HEK293 (cell line): ENCODE data around the gene CXXC5.

Experiments used
- CTCF ChIA-PET: fragments of 350-600 bp; formaldehyde crosslinking; extraction: SDS; loops from one replicate; lab custom pipeline; 2021; ENCODE audit warnings: antibody characterized with exemption; lab: Yijun Ruan, JAX
- POLR2A ChIA-PET: fragments of 300-600 bp; formaldehyde crosslinking; extraction: SDS; loops from one replicate; lab custom pipeline; 2020; ENCODE audit warnings: antibody characterized with exemption, inconsistent platforms; lab: Yijun Ruan, JAX
- H3K27ac ChIP-seq: fragments of 200-500 bp; sonication (Bioruptor generic); 2 replicates; pipeline ENCODE4 v1.5.1; 2014; ENCODE audit warnings: low read depth, low read length, control low read depth, inconsistent platforms; ENCODE audit errors: extremely low read depth
- H3K36me3 ChIP-seq, 2 experiments: fragments of 200-500 bp in 1 of 2; sonication (Bioruptor generic) in 1 of 2; 1 replicate in 1 of 2; 2 replicates in 1 of 2; pipeline ENCODE4 v1.5.1; 2014 to 2017; ENCODE audit warnings: inconsistent platforms in 2 of 2, low read length in 2 of 2; ENCODE audit not compliant: control insufficient read depth in 2 of 2, insufficient read depth in 1 of 2
- H3K4me1 ChIP-seq: fragments of 200-500 bp; sonication (Bioruptor generic); 2 replicates; pipeline ENCODE4 v1.5.1; 2014; ENCODE audit warnings: mild to moderate bottlenecking, low read length, inconsistent platforms; ENCODE audit not compliant: control insufficient read depth, insufficient read depth
- H3K4me3 ChIP-seq: 2 replicates; pipeline ENCODE4 v1.5.1; 2011; ENCODE audit warnings: low read depth, mild to moderate bottlenecking, control low read depth, low read length, moderate library complexity
- H3K9me3 ChIP-seq: fragments of 200-500 bp; sonication (Bioruptor generic); 2 replicates; pipeline ENCODE4 v1.5.1; 2014; ENCODE audit warnings: low read depth, low read length, inconsistent platforms; ENCODE audit not compliant: control insufficient read depth, insufficient read depth
- CTCF ChIP-seq: fragments of 450-650 bp; formaldehyde crosslinking; IDR thresholded peaks from 2 replicates; pipeline ENCODE4 v1.5.1; 2016; ENCODE audit warnings: missing biosample characterization, missing genetic modification characterization
- EGR2 ChIP-seq: fragments of 450-650 bp; formaldehyde crosslinking; IDR thresholded peaks from 2 replicates; pipeline ENCODE4 v1.5.1; 2016; ENCODE audit warnings: low read depth, missing biosample characterization, missing genetic modification characterization
- GLIS1 ChIP-seq: fragments of 450-650 bp; formaldehyde crosslinking; IDR thresholded peaks from 2 replicates; pipeline ENCODE4 v1.5.1; 2016; ENCODE audit warnings: missing biosample characterization, missing genetic modification characterization
- GLIS2 ChIP-seq: fragments of 450-650 bp; formaldehyde crosslinking; IDR thresholded peaks from 2 replicates; pipeline ENCODE4 v1.5.1; 2016; ENCODE audit warnings: missing biosample characterization, missing genetic modification characterization
- PATZ1 ChIP-seq: fragments of 450-650 bp; formaldehyde crosslinking; IDR thresholded peaks from 2 replicates; pipeline ENCODE4 v1.5.1; 2016; ENCODE audit warnings: missing biosample characterization, missing genetic modification characterization
- SP2 ChIP-seq: fragments of 450-650 bp; formaldehyde crosslinking; IDR thresholded peaks from 2 replicates; pipeline ENCODE4 v1.5.1; 2016; ENCODE audit warnings: missing biosample characterization, missing genetic modification characterization
- WT1 ChIP-seq: fragments of 450-650 bp; formaldehyde crosslinking; IDR thresholded peaks from 2 replicates; pipeline ENCODE4 v1.5.1; 2016; ENCODE audit warnings: missing biosample characterization, missing genetic modification characterization
- ZBTB8A ChIP-seq: fragments of 450-650 bp; formaldehyde crosslinking; IDR thresholded peaks from 2 replicates; pipeline ENCODE4 v1.5.1; 2016; ENCODE audit warnings: missing biosample characterization, missing genetic modification characterization
- ZIC2 ChIP-seq: fragments of 450-650 bp; formaldehyde crosslinking; IDR thresholded peaks from 2 replicates; pipeline ENCODE4 v1.5.1; 2016; ENCODE audit warnings: missing biosample characterization, missing genetic modification characterization
- ZNF341 ChIP-seq: fragments of 450-650 bp; formaldehyde crosslinking; IDR thresholded peaks from 2 replicates; pipeline ENCODE4; 2016; ENCODE audit warnings: low read depth, missing biosample characterization, missing genetic modification characterization
- ZNF426 ChIP-seq: fragments of 450-650 bp; formaldehyde crosslinking; IDR thresholded peaks from 2 replicates; pipeline ENCODE4 v1.5.1; 2017; ENCODE audit warnings: missing biosample characterization, missing genetic modification characterization, mild to moderate bottlenecking, inconsistent platforms, moderate library complexity
- ZNF521 ChIP-seq: fragments of 450-650 bp; formaldehyde crosslinking; IDR thresholded peaks from 2 replicates; pipeline ENCODE4 v1.5.1; 2017; ENCODE audit warnings: missing biosample characterization, mild to moderate bottlenecking, missing genetic modification characterization
- ZNF560 ChIP-seq: fragments of 450-650 bp; formaldehyde crosslinking; IDR thresholded peaks from 2 replicates; pipeline ENCODE4 v1.5.1; 2017; ENCODE audit warnings: missing biosample characterization, missing genetic modification characterization, borderline replicate concordance
- ZNF692 ChIP-seq: fragments of 450-650 bp; formaldehyde crosslinking; IDR thresholded peaks from 2 replicates; pipeline ENCODE4 v1.5.1; 2016; ENCODE audit warnings: missing biosample characterization, missing genetic modification characterization
- ZNF701 ChIP-seq: fragments of 450-650 bp; formaldehyde crosslinking; IDR thresholded peaks from 2 replicates; pipeline ENCODE4 v1.5.1; 2016; ENCODE audit warnings: missing biosample characterization, missing genetic modification characterization
- ZSCAN30 ChIP-seq: fragments of 450-650 bp; IDR thresholded peaks from 2 replicates; pipeline ENCODE4 v1.5.1; 2018; ENCODE audit warnings: missing biosample characterization, mild to moderate bottlenecking, missing genetic modification characterization, moderate library complexity
- ZSCAN5A ChIP-seq: fragments of 450-650 bp; formaldehyde crosslinking; IDR thresholded peaks from 2 replicates; pipeline ENCODE4 v1.5.1; 2016; ENCODE audit warnings: missing biosample characterization, missing genetic modification characterization

Gene CXXC5

GRCh38 chr5:139638736-139639618 lies 9.2 kb upstream of the CXXC5 start:
- ChIA-PET CTCF (interaction anchor here (0.8 to 14.2 kb wide), 8 partner anchors 9 to 148 kb away, joined by 3 to 269 read pairs (median 4); partner anchors contain the start of gene CXXC5), POLR2A (interaction anchor here (1.2 to 7.2 kb wide), 3 partner anchors 10 to 108 kb away, joined by 3 to 96 read pairs (median 4); partner anchors contain the start of gene CXXC5)
- Histone ChIP-seq H3K27ac (no peak overlapping the region), H3K9me3 (no peaks in the 10 kb centered on the region), H3K4me3 (no peak overlapping the region), H3K36me3 (no peaks in the 10 kb centered on the region), H3K4me1 (peaks cover 2% of the 10 kb centered on the region; the same call in 1 of the 2 replicates)
- TF ChIP-seq PATZ1 (tag by site-specific recombination) (peak; percentile 5; the same call in 1 of the 2 replicates), ZSCAN30 (tag by site-specific recombination) (no peak), ZNF341 (tag by site-specific recombination) (peak; percentile 75), SP2 (tag by site-specific recombination) (0 out of 2 replicates have a peak, but pooled peaks have one; percentile 10), ZNF560 (tag by site-specific recombination) (no peak), ZNF426 (tag by site-specific recombination) (no peak), GLIS1 (tag by site-specific recombination) (peak; percentile 74), WT1 (0 out of 2 replicates have a peak, but pooled peaks have one; percentile 23), ZBTB8A (tag by site-specific recombination) (peak; percentile 15; the same call in 1 of the 2 replicates), EGR2 (tag by site-specific recombination) (peak; percentile 42; the same call in 1 of the 2 replicates), ZNF692 (tag by site-specific recombination) (no peak), GLIS2 (tag by site-specific recombination) (no peak), ZNF701 (tag by site-specific recombination) (no peak), ZIC2 (tag by site-specific recombination) (no peak)

- no peak overlapping the region for H3K27ac ChIP-seq
- POLR2A ChIA-PET, result interaction anchor here (7.2 kb wide), 1 partner anchor 9 kb away, joined by 96 read pairs; the partner anchor contains the start of gene CXXC5
- CTCF ChIA-PET, result interaction anchor here (0.6 to 8.8 kb wide), 6 partner anchors 12 to 146 kb away, joined by 3 to 74 read pairs (median 4); no protein-coding TSS in a partner anchor
- H3K36me3 ChIP-seq, result no peaks in the 10 kb centered on the region
- peaks cover 2% of the 10 kb centered on the region; the same call in 1 of the 2 replicates for H3K4me1 ChIP-seq
- H3K4me3 ChIP-seq, result no peak overlapping the region
- H3K9me3 ChIP-seq, result no peaks in the 10 kb centered on the region
- 0 out of 2 replicates have a peak, but pooled peaks have one; percentile 30 for TF ChIP-seq PATZ1 (tag by site-specific recombination)
- TF ChIP-seq CTCF, result no peak
- no peak for TF ChIP-seq ZSCAN5A
- TF ChIP-seq ZIC2 (tag by site-specific recombination), result peak; percentile 42; the same call in 1 of the 2 replicates
- no peak for TF ChIP-seq ZNF521 (tag by site-specific recombination)
These were observed 8.3 kb upstream of the CXXC5 start for GRCh38 chr5:139639619-139640380.
